IMR-90 (cell line): ENCODE data around the gene AHSG. TPM values are rescaled to one million over a fixed set of nuclear protein-coding genes. Genes with fewer than 3 reads are reported as not detected.

Source experiments
- ATAC-seq: fragments of 200-7000 bp; cut with Tn5 transposase; 2 replicates; pipeline ENCODE4 v1.9.1; 2020; ENCODE audit warnings: low read depth, mild to moderate bottlenecking, moderate library complexity
- BruUV-seq: library from RNA; stranded (reverse); fragments of 400-500 nt; replicated peaks from 2 replicates; lab custom pipeline; 2021; lab: Mats Ljungman, UMichigan
- CTCF ChIA-PET: fragments of 300-600 bp; formaldehyde crosslinking; extraction: SDS; loops from one replicate; lab custom pipeline; 2021; ENCODE audit warnings: antibody characterized with exemption; lab: Yijun Ruan, JAX
- POLR2A ChIA-PET: fragments of 300-600 bp; sonication (Branson Sonifier 250); formaldehyde crosslinking; loops from one replicate; lab custom pipeline; 2022; ENCODE audit warnings: antibody characterized with exemption; ENCODE audit not compliant: unreplicated experiment; lab: Charles Lee
- DNase-seq: peaks from one replicate; pipeline ENCODE4 v3.0.0; 2013
- H2AFZ ChIP-seq: replicated peaks from 2 replicates; pipeline ENCODE3; 2013; ENCODE audit warnings: low read length, mild to moderate bottlenecking; ENCODE audit not compliant: poor library complexity
- H2AK5ac ChIP-seq: 2 replicates; pipeline ENCODE4 v1.6.1; 2013; ENCODE audit warnings: low read depth, low read length, inconsistent platforms
- H2AK9ac ChIP-seq: replicated peaks from 2 replicates; pipeline ENCODE3; 2013; ENCODE audit warnings: mild to moderate bottlenecking, low read depth, low read length, moderate library complexity; ENCODE audit not compliant: poor library complexity
- H2BK120ac ChIP-seq: 2 replicates; pipeline ENCODE4 v1.6.1; 2013; ENCODE audit warnings: low read depth, low read length, inconsistent platforms
- H2BK15ac ChIP-seq: 3 replicates; pipeline ENCODE4 v1.6.1; 2013; ENCODE audit warnings: low read depth, low read length, inconsistent platforms
- H2BK20ac ChIP-seq: 2 replicates; pipeline ENCODE4 v1.6.1; 2013; ENCODE audit warnings: low read depth, mild to moderate bottlenecking, inconsistent platforms, low read length, moderate library complexity
- H2BK5ac ChIP-seq: 2 replicates; pipeline ENCODE4 v1.6.1; 2013; ENCODE audit warnings: mild to moderate bottlenecking, low read depth, low read length, inconsistent platforms; ENCODE audit not compliant: poor library complexity, severe bottlenecking
- H3K14ac ChIP-seq: replicated peaks from 2 replicates; pipeline ENCODE4 v1.6.1; 2013; ENCODE audit warnings: low read depth, low read length, inconsistent platforms
- H3K18ac ChIP-seq: 2 replicates; pipeline ENCODE4 v1.6.1; 2013; ENCODE audit warnings: low read depth, low read length, control low read depth
- H3K23ac ChIP-seq: 2 replicates; pipeline ENCODE4 v1.6.1; 2013; ENCODE audit warnings: low read depth, low read length, inconsistent platforms
- H3K27ac ChIP-seq: 2 replicates; pipeline ENCODE4 v1.5.1; 2013; ENCODE audit warnings: mild to moderate bottlenecking, control low read depth, low read length; ENCODE audit not compliant: insufficient read depth
- H3K27me3 ChIP-seq: 2 replicates; pipeline ENCODE4 v1.6.1; 2013; ENCODE audit warnings: low read length; ENCODE audit not compliant: control insufficient read depth, insufficient read depth
- H3K36me3 ChIP-seq: 2 replicates; pipeline ENCODE4 v1.6.1; 2013; ENCODE audit warnings: low read length, mixed read lengths; ENCODE audit not compliant: control insufficient read depth, insufficient read depth
- H3K4ac ChIP-seq: 2 replicates; pipeline ENCODE4 v1.6.1; 2013; ENCODE audit warnings: low read depth, low read length, inconsistent platforms
- H3K4me1 ChIP-seq: 2 replicates; pipeline ENCODE4 v1.6.1; 2013; ENCODE audit warnings: low read length, mixed read lengths; ENCODE audit not compliant: control insufficient read depth, insufficient read depth
- H3K4me2 ChIP-seq: 2 replicates; pipeline ENCODE4 v1.6.1; 2013; ENCODE audit warnings: low read depth, mild to moderate bottlenecking, control low read depth, low read length, moderate library complexity
- H3K4me3 ChIP-seq: 2 replicates; pipeline ENCODE4 v1.5.1; 2013; ENCODE audit warnings: low read depth, mild to moderate bottlenecking, control low read depth, low read length, moderate library complexity; ENCODE audit not compliant: insufficient read depth
- H3K56ac ChIP-seq: 2 replicates; pipeline ENCODE4 v1.6.1; 2013; ENCODE audit warnings: low read length, inconsistent platforms; ENCODE audit not compliant: insufficient read depth; ENCODE audit errors: extremely low read depth
- H3K79me1 ChIP-seq, 2 experiments: 2 replicates each; pipeline ENCODE4 v1.6.1; 2013; ENCODE audit warnings: low read length in 2 of 2, inconsistent platforms in 1 of 2, low read depth in 1 of 2
- H3K9ac ChIP-seq: 2 replicates; pipeline ENCODE4 v1.6.1; 2013; ENCODE audit warnings: low read depth, low read length, control low read depth
- H3K9me1 ChIP-seq: 2 replicates; pipeline ENCODE4 v1.6.1; 2013; ENCODE audit warnings: low read length, inconsistent platforms; ENCODE audit not compliant: insufficient read depth
- H3K9me3 ChIP-seq: 2 replicates; pipeline ENCODE4 v1.6.1; 2013; ENCODE audit warnings: low read length; ENCODE audit not compliant: control insufficient read depth, insufficient read depth
- H4K20me1 ChIP-seq: 2 replicates; pipeline ENCODE4 v1.6.1; 2013; ENCODE audit warnings: low read length, inconsistent platforms; ENCODE audit not compliant: insufficient read depth
- H4K5ac ChIP-seq: 2 replicates; pipeline ENCODE4 v1.6.1; 2013; ENCODE audit warnings: mild to moderate bottlenecking, low read depth, low read length, control low read depth
- H4K8ac ChIP-seq, 2 experiments: 2 replicates each; pipeline ENCODE4 v1.6.1; 2013; ENCODE audit warnings: low read depth in 2 of 2, low read length in 2 of 2, control low read depth in 1 of 2, inconsistent platforms in 1 of 2
- H4K91ac ChIP-seq: 2 replicates; pipeline ENCODE4 v1.6.1; 2013; ENCODE audit warnings: low read depth, low read length, inconsistent platforms; ENCODE audit not compliant: insufficient read depth
- CEBPB ChIP-seq: IDR thresholded peaks from 2 replicates; pipeline ENCODE4 v1.6.1; 2012; ENCODE audit warnings: low read depth, low read length, improper control_type of control experiment
- RCOR1 ChIP-seq: IDR thresholded peaks from 2 replicates; pipeline ENCODE4 v1.6.1; 2012; ENCODE audit warnings: mild to moderate bottlenecking, low read length, improper control_type of control experiment; ENCODE audit not compliant: insufficient replicate concordance
- WGBS, 2 experiments: methylation state at CpG; one replicate each; pipeline versions ENCODE4 v1.1.5 to v1.1.7; 2013; ENCODE audit warnings: missing lambda C conversion rate in 2 of 2; ENCODE audit not compliant: insufficient read length in 1 of 2; ENCODE audit errors: extremely low coverage in 2 of 2; 5-methylcytosine and 5-hydroxymethylcytosine counted together
- dilution Hi-C: fragments of 300-500 bp; cut with HindIII; formaldehyde crosslinking; loops from one replicate; pipeline ENCODE4 v1.14.3; 2018; ENCODE audit warnings: low sequenced_read_pairs; ENCODE audit not compliant: unreplicated experiment
- in situ Hi-C: fragments of 300-500 bp; cut with MboI; formaldehyde crosslinking; loops from 3 replicates; pipeline ENCODE4 v1.14.3; 2019; ENCODE audit warnings: low sequenced_read_pairs, inconsistent platforms, mixed read lengths
- intact Hi-C: fragments of 100-400 bp; cut with micrococcal nuclease; formaldehyde crosslinking; loops from 2 replicates; pipeline ENCODE4 v1.10.0; 2022
- polyA plus RNA-seq, 3 experiments: library from polyadenylated mRNA; depleted of rRNA; stranded (reverse); fragments of >200 nt; gene quantifications; 2 replicates each; pipeline ENCODE4 v1.2.3, GENCODE V29; 2012; ENCODE audit warnings: low replicate concordance in 1 of 3
- total RNA-seq: library from RNA; depleted of rRNA; stranded (reverse); fragments of >200 nt; gene quantifications from 2 replicates; pipeline ENCODE4 v1.2.3, GENCODE V29; 2012

Gene AHSG
- total and polyA plus RNA-seq, 2 of the 4 experiments (the other 2 are of a cell fraction) = not detected

DNA sequence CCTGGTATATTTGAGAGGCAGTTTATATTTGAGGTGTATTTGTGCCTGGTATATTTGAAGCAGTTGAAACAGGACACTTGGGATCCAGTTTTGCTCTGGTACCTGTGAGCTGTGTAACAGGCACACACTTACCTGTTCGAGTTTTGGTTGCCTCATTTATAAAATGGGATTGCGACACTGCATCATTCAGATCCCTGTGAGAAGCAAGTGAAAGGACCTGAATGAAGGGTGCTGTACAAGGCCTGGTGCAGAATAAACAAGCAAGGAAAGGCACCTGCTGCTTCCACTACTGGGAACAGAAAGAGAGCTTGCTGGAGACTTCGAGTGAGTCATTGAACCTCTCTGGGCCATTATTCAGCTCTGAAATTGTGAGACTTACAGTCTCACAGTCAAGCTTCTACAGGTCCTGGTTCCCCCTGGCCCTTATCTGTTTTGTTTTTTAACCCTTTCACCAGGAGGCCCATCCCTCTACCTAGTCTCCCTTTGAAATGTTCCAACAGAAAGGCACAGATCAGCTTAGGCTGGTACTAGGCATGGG, 38.9 kb downstream of the AHSG start:
- no peak overlapping the region for H2AK5ac ChIP-seq
- WGBS, 2 experiments = 40% methylated on average over 1 of the region's 3 CpGs; no CpG with 5 or more reads in 1 of the 2 experiments
- H2BK15ac ChIP-seq = no peak overlapping the region
- H4K5ac ChIP-seq = no peak overlapping the region
- in situ Hi-C loops = no loop called here
- ChIA-PET POLR2A (no interaction called here), CTCF (no interaction called here)
- DNase-seq = no peak
- no peaks in the 10 kb centered on the region for H3K4me1 ChIP-seq
- H3K9me3 ChIP-seq = no peaks in the 10 kb centered on the region
- H4K20me1 ChIP-seq = no peaks in the 10 kb centered on the region
- BruUV-seq = no TSS peak
- intact Hi-C loops = no loop called here
- no peak overlapping the region for H4K8ac ChIP-seq
- H3K9me1 ChIP-seq = no peaks in the 10 kb centered on the region
- no peak overlapping the region for H3K14ac ChIP-seq
- no peak overlapping the region for H4K91ac ChIP-seq
- no peak overlapping the region for H2BK120ac ChIP-seq
- H3K9ac ChIP-seq = no peak overlapping the region
- no peak overlapping the region for H2BK20ac ChIP-seq
- no peak for ATAC-seq
- no peaks in the 10 kb centered on the region for H3K79me1 ChIP-seq
- dilution Hi-C loops = no loop called here
- no peaks in the 10 kb centered on the region for H3K36me3 ChIP-seq
- H2BK5ac ChIP-seq = no peak overlapping the region
- H3K4ac ChIP-seq = no peak overlapping the region
- no peak overlapping the region for H2AK9ac ChIP-seq
- H3K27me3 ChIP-seq = peaks cover 5% of the 10 kb centered on the region
- no peak overlapping the region for H3K4me3 ChIP-seq
- no peak overlapping the region for H3K23ac ChIP-seq
- no peak overlapping the region for H3K27ac ChIP-seq
- H3K18ac ChIP-seq = no peak overlapping the region
- H2AFZ ChIP-seq = no peak overlapping the region
- TF ChIP-seq CEBPB = peak; percentile 65; the same call in 1 of the 2 replicates
- no peak for TF ChIP-seq RCOR1
- no peak overlapping the region for H3K56ac ChIP-seq
- no peak overlapping the region for H3K4me2 ChIP-seq
